Stimulated activated CD4-positive, alpha-beta T cell treated with anti-CD3 and anti-CD28 coated beads, TNF-alpha, amount 100 ng/mL, for 24 hours (primary cell): ENCODE results near the gene RPL37A.

Experiments used
- DNase-seq, 3 experiments: peaks; one replicate each; pipeline ENCODE4 v3.0.0-alpha.2; 2020; ENCODE audit warnings: low read depth in 3 of 3

RPL37A gene

DNA sequence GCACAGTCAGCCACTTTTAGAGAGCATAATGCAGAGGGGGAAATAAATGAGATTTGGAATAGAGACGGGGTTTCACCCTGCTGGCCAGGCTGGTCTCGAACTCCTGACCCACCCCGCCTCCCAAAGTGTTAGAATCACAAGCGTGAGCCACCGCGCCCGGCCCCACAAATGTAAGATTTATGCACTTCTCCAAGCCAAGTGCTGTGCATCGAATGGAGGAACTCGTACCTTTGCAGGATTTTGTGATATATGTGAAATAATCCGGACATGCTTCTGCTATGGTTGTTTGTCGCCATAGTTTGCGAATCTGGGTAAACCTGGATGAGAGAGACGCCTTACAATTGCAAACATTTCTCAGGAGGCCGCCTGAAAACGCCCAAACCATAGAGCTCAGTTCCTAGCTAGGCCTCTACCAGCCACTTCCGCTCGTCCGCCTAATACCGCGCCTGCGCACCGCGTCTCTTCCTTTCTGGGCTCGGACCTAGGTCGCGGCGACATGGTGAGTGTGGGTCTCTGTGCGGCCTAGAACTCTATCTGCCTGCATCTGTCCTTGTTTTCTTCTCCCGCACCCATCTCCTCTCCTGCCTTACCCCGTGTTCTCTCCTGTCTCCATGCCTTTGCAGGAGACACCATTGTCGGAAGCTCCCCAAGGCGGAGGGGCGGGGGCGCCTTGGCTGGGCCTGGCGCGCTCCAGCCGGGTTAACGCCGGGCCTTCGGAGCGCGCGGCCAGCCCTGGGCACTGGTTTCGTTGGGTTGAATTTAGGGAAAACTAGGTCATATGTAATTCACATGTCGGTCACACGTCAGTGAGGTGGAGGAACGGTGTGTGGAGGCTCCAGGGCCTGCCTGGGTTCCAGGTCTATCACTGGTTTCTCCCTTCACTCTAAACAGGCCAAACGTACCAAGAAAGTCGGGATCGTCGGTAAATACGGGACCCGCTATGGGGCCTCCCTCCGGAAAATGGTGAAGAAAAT is at the start of gene RPL37A:
TSS of gene RPL37A (plus strand) at position 466 of the 974 bp plus-strand sequence. CDS start at position 497, 31 bp downstream.
- peak; percentile 81 to 88 (median 81) for DNase-seq

DNA sequence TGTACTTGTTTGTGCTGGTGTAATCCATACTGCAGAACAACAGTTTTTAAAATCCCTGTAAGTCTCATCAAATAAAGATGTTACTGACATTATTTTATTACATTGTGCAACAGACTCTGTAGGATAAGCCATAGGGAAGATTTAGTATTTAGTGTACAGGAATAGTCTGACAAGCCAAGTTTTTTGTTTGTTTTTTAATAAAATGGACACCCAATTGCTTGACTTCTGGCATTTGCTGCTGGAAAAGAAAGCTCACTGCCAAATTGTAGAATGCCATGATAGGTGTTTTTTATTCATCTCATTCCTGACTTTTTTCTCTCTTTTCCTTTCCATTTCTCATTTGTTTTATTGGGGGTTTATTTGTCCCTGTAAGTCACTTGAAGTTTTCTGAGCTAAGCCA is 48.3 kb upstream of the RPL37A start:
- DNase-seq = no peak

DNA sequence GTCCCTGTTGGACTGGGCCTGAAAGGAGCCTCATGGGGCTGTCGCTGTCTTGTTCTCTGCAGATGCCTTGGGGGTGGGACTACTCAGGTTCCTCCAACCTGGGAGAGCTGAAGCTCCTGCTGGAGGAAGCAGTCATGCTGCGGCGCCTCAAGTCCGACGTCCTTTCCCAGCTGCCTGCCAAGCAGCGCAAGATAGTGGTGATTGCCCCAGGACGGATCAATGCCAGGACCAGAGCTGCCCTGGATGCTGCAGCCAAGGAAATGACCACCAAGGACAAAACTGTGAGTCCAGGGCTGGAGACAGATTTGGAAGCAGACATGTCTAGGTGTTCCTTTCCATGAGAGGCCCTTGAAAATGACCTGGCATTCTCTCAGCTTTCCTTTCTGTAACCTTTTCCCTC is 47.9 kb upstream of the RPL37A start:
- no peak for DNase-seq

DNA sequence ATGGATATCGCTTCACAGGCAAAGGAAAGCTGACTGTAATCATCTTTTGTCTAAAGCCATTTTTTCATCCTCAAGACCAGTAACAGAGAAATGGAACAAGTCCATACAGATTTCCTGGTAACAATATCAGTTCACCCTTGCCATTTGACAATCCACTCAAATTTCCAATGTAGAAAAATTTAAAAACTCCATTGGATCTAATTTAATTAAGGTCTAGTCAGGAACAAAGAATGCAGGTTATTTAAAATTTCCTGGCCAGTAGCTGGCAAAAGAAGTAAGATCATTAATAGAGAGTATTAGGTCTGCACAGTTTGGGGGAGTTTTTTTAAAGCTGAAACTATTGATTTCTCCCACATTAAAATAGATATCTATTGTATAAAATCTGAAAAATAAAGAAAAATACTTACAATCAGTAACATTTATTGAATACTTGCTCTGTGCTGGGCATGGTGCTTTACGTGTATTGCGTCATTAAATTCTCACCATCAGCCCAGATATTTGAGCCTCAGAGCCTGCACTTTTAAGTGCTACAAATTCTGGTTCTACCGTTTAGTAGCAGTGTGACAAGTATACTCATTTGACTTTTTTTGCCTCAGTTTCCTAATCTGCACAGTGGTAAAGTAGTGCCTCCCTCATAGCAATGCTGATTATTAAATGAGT is 44.6 kb upstream of the RPL37A start:
- DNase-seq = no peak

- no peak for DNase-seq
These were observed 35.5 kb upstream of the RPL37A start for GRCh38 chr2:216463148-216463547.

DNA sequence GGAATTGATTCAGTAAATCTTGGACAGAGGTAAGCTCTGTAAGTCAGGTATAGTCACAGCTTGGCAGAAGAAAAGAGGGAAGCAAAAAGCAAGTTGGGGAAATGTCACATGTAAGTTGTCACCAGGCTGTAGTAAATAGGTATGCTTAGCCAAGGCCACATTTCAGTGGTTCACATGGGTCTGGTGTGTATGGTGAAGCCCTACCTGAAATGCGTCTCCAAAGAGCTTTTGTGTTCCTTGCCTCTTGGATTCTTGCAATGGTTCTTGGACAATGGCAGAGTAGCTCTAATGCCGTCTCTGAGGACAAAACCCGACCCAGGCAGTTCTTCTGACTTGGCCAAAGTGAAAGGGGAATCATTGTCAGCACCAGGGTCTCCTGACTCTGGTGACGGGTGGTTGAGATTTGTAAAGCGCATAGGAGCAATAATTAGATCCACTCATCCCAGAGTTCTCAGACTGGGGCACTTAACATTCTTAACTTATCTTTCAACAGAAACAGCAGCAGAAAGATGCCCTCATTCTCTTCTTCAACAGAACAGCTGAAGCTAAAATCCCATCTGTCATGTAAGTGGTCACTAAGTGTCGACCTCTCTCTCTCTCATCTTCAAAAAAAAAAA is 34.4 kb upstream of the RPL37A start:
- no peak for DNase-seq

GRCh38 chr2:216465579-216466195 is 33.0 kb upstream of the RPL37A start:
- no peak for DNase-seq

GRCh38 chr2:216467845-216468244 is 30.8 kb upstream of the RPL37A start:
- DNase-seq = no peak

- no peak for DNase-seq
These were observed 29.0 kb upstream of the RPL37A start for GRCh38 chr2:216469661-216470060.

GRCh38 chr2:216473187-216473586 is 25.5 kb upstream of the RPL37A start:
- DNase-seq = no peak

DNA sequence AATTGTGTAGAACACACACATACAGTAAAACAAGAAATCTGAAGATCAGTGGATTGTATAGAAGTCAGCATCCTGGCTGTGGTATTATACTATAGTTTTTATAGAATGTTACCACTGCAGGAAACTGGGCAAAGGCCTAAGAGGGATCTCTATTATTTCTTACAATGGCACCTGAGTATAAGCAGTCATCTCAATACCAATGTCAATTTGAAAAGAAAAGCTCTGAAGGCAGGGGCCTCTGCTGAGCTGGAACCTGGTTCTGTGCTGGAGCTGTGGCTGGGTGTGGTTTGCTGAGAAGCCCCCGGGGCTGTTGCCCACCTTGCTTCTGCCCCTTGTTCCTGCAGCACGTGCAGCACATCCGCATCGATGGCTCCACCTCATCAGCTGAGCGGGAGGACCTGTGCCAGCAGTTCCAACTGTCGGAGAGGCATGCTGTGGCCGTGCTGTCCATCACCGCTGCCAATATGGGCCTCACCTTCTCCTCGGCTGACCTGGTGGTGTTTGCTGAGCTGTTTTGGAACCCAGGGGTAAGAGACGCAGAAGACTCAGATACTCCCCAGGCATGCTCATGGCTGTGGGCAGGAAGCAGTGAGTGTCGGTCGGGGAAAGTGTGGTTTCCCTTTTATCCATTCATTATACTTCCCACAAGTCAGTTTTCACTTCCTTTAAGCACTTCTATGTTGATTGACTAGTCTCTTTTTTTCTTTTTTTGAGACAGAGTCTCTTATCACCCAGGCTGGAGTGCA is 23.5 kb upstream of the RPL37A start:
- peak in 1 of 3 experiments; percentile 32 for DNase-seq

GRCh38 chr2:216475767-216476166 is 22.9 kb upstream of the RPL37A start:
- no peak for DNase-seq

DNA sequence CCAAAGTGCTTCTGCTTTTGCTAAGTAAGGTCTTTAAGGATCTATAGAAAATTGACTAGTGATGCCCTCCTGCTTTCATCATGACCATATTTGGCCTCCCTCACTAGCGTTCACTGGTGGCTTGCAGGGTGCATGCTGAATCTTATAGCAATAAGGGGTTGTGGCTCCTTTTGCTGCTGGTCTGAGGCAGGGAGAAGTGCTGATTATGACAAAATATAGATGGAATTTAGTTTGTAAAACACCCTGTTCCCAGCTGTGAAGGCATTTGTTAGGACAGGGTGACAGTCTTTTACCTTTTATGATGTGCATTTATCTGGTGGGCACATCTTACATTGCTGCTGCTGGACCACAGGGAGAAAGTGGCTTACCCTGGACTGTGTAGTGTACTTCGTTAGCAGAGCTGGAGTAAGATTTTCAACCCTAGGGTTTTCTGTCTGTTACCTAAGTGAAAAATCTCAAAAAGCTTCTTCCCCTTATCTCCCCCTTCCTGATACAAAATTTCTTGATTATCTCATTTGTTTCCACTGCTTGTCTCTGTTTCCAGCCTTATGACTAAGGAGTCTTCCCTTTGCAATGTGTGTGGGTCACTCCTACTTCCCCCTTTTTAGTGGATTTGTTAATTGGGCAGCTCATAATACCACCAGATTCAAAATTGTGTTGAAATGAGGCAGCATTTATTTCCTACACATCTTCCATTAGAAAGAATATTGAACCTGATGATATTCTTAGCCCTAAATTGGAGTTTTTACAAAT is 21.2 kb upstream of the RPL37A start:
- DNase-seq = no peak

DNA sequence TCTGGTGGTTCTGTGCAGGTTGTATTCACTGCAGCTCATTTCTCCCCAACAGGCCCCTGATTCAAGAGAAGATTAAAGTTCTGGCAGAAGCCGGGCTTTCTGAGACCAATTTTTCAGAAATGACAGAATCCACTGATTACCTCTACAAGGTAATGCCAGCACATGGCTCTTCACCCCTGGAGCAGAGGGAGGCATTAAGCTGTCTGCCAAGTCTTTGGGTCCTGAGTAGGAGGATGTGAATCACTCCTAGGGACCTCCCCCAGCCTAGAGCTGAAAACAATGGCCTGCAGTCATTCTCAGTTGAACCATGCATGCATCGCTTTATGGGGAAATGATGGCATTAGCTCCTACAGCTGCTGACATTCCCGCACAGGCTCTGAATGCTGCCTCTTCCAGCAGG is 20.5 kb upstream of the RPL37A start:
- peak in 1 of 3 experiments; percentile 19 for DNase-seq

GRCh38 chr2:216478791-216479190 is 19.9 kb upstream of the RPL37A start:
- DNase-seq = no peak

- no peak for DNase-seq
These were observed 18.4 kb upstream of the RPL37A start for GRCh38 chr2:216480221-216480620.

- DNase-seq = no peak
These were observed 16.0 kb upstream of the RPL37A start for GRCh38 chr2:216482640-216483039.

DNA sequence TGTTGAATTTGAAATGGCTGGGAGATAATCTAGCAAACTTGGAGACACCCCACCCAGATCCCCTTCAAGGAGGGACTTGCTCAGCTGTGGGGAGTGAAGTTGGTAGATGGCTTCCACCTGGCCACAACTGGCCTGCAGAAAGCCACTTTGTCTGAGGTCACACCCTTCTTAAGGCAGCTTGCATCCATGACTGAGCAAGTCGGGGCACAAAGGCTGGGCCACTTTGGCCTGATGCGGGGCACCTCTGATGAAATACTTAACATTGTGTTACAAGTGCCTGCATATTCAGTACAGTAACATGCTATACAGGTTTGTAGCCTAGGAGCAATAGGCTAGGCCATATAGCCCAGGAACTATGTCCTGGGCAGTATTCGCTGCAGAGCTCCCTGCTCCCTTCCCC is 13.4 kb upstream of the RPL37A start:
- no peak for DNase-seq

DNA sequence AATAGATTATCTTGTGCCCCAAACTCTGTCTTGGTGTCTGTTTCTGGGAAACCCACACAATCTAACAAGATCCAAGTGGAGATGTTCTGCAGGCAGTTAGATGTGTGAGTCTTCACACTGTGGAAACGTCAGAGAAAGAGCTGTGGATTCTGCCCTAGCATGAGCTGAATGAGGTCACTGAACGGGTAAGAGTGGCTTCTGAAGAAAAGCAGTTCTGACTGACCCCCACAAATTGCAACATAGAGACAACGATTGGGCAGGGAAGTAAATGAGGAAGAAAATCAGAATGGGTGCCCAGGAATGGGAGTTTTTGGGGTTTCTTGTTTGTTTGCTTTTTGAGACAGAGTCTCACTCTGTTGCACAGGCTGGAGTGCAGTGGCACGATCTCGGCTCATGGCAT is 12.9 kb upstream of the RPL37A start:
- DNase-seq = no peak

- DNase-seq = no peak
These were observed 12.4 kb upstream of the RPL37A start for GRCh38 chr2:216486271-216486670.

GRCh38 chr2:216486708-216487107 is 11.9 kb upstream of the RPL37A start:
- DNase-seq = no peak
